ENCODE measurements around the gene ADPRHL1.
"Not testable (repeated sequence)": the region's sequence is repeated elsewhere in the genome, so short reads cannot be mapped to it uniquely, and the experiment has no call there.

DNA sequence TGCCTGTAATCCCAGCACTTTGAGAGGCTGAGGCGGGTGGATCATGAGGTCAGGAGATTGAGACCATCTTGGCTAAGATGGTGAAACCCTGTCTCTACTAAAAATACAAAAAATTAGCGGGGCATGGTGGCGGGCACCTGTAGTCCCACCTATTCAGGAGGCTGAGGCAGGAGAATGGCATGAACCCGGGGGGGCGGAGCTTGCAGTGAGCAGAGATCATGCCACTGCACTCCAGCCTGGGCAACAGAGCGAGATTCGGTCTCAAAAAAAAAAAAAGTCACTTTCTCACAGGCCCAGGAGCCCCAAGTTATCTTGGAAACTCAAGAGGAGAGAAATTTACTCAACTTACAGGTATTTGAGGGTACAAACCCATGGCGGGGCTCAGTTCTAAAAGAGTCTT lies 63.7 kb downstream of the ADPRHL1 start:
- TF ChIP-seq POLR2AphosphoS5 (IDR thresholded peaks at IDR 0.05; ENCODE audit: borderline replicate concordance, low read depth, low read length); EZH2 (IDR thresholded peaks at IDR 0.05): not testable (repeated sequence)

Measured in SK-N-MC (cell line).